ENCODE measurements around the gene MAFF.
"Not testable (repeated sequence)": the region's sequence is repeated elsewhere in the genome, so short reads cannot be mapped to it uniquely, and the experiment has no call there.

MAFF gene

GRCh38 chr22:38177926-38178604, 23.7 kb upstream of the MAFF start:
- DNase-seq: no peak

GRCh38 chr22:38178605-38178937, 23.2 kb upstream of the MAFF start:
- not testable (repeated sequence) for DNase-seq

- peak; percentile 52 for DNase-seq
Observed at GRCh38 chr22:38180841-38181452, 20.8 kb upstream of the MAFF start.

- DNase-seq: peak; percentile 99
Observed at GRCh38 chr22:38181453-38182200, 20.2 kb upstream of the MAFF start, which contains the start of gene PLA2G6. Gene PLA2G6 (minus strand): TSS chr22:38181830. CDS start chr22:38169426, 12,404 bp downstream.

GRCh38 chr22:38184788-38185187, 17.0 kb upstream of the MAFF start:
- DNase-seq: no peak

GRCh38 chr22:38186429-38186828, 15.4 kb upstream of the MAFF start:
- no peak for DNase-seq

GRCh38 chr22:38187413-38188212, 14.2 kb upstream of the MAFF start:
- DNase-seq: no peak

GRCh38 chr22:38189104-38189503, 12.7 kb upstream of the MAFF start:
- no peak for DNase-seq

GRCh38 chr22:38190581-38190980, 11.2 kb upstream of the MAFF start:
- no peak for DNase-seq

GRCh38 chr22:38191055-38191454, 10.7 kb upstream of the MAFF start:
- no peak for DNase-seq

GRCh38 chr22:38191731-38192474, 9.9 kb upstream of the MAFF start:
- DNase-seq: no peak

- no peak for DNase-seq
Observed at GRCh38 chr22:38192475-38192863, 9.3 kb upstream of the MAFF start.

GRCh38 chr22:38193580-38193979, 8.2 kb upstream of the MAFF start:
- no peak for DNase-seq

GRCh38 chr22:38196791-38197419, 4.9 kb upstream of the MAFF start:
- no peak for DNase-seq

GRCh38 chr22:38199826-38200559, 1.8 kb upstream of the MAFF start:
- DNase-seq: no peak

GRCh38 chr22:38201371-38201710, 453 bp upstream of the MAFF start:
- DNase-seq: no peak

- peak; percentile 71 for DNase-seq
Observed at GRCh38 chr22:38202437-38203089, 769 bp downstream of the MAFF start.

- no peak for DNase-seq
Observed at GRCh38 chr22:38203090-38203810, 1.5 kb downstream of the MAFF start.

- no peak for DNase-seq
Observed at GRCh38 chr22:38203855-38204514, 2.2 kb downstream of the MAFF start.

GRCh38 chr22:38204784-38205183, 3.0 kb downstream of the MAFF start:
- DNase-seq: peak; percentile 52
